GM06990 (cell line): Measurements from ENCODE around the gene TGOLN2.

Source experiments
- DNase-seq: peaks from one replicate; pipeline ENCODE4 v3.0.0-alpha.2; 2011; ENCODE audit not compliant: insufficient read length; ENCODE audit errors: extremely low read depth
- H3K27me3 ChIP-seq: replicated peaks from 2 replicates; pipeline ENCODE4 v1.6.0; 2011; ENCODE audit warnings: low read length; ENCODE audit not compliant: control insufficient read depth, insufficient read depth
- H3K36me3 ChIP-seq: 2 replicates; pipeline ENCODE4 v1.5.1; 2011; ENCODE audit warnings: low read length; ENCODE audit not compliant: control insufficient read depth, insufficient read depth
- H3K4me3 ChIP-seq: replicated peaks from 2 replicates; pipeline ENCODE4 v1.5.1; 2011; ENCODE audit warnings: low read depth, mild to moderate bottlenecking, control low read depth, low read length
- CTCF ChIP-seq: IDR thresholded peaks from 2 replicates; pipeline ENCODE4 v1.5.1; 2011; ENCODE audit warnings: low read length, control low read depth, mild to moderate bottlenecking, inconsistent platforms; ENCODE audit not compliant: insufficient read depth, poor library complexity, severe bottlenecking

TGOLN2 gene

GRCh38 chr2:85272357-85272756, 55.4 kb downstream of the TGOLN2 start:
- H3K36me3 ChIP-seq = no peaks in the 10 kb centered on the region
- DNase-seq = no peak
- H3K4me3 ChIP-seq = no peak overlapping the region
- H3K27me3 ChIP-seq = no peaks in the 10 kb centered on the region
- TF ChIP-seq CTCF = no peak

- no peaks in the 10 kb centered on the region for H3K36me3 ChIP-seq
- no peak for TF ChIP-seq CTCF
- H3K4me3 ChIP-seq = no peak overlapping the region
- no peaks in the 10 kb centered on the region for H3K27me3 ChIP-seq
- no peak for DNase-seq
Measured at GRCh38 chr2:85269959-85270358, 57.8 kb downstream of the TGOLN2 start.
